ENCODE data around the gene ANKRD63. TPM values are rescaled to one million over a fixed set of nuclear protein-coding genes. Genes with fewer than 3 reads are reported as not detected.

The ANKRD63 gene
- total RNA-seq, 1 experiment from 2014 or later = 1.2 TPM

DNA sequence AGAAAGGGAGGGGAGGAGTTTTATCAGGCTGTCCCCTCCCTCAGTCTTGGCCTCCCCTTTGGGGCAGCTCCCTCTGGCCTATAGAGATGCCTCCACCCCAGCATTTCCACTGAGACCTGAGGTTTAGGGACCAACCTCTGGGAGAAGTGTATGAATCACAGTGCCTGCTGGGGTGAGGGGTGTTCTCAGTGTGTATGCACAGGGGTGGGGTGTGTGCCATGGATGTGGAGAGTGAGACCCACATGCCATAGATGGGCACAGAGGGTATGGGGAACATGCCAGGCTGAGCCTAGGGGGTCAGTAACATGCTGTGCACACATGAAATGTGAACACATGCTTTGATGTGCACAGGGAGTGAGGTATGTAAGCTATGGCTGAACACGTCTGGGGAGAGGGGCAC, 12.4 kb upstream of the ANKRD63 start:
- no peak overlapping the region for H3K4me3 ChIP-seq (ENCODE audit: low read length)
- TF ChIP-seq EZH2phosphoT487 (IDR thresholded peaks at IDR 0.05; ENCODE audit: borderline replicate concordance, low read length) (no peak), EZH2 (IDR thresholded peaks at IDR 0.05; ENCODE audit: low read length, unreplicated experiment) (no peak)
- TF ChIP-seq, protein P1, sequence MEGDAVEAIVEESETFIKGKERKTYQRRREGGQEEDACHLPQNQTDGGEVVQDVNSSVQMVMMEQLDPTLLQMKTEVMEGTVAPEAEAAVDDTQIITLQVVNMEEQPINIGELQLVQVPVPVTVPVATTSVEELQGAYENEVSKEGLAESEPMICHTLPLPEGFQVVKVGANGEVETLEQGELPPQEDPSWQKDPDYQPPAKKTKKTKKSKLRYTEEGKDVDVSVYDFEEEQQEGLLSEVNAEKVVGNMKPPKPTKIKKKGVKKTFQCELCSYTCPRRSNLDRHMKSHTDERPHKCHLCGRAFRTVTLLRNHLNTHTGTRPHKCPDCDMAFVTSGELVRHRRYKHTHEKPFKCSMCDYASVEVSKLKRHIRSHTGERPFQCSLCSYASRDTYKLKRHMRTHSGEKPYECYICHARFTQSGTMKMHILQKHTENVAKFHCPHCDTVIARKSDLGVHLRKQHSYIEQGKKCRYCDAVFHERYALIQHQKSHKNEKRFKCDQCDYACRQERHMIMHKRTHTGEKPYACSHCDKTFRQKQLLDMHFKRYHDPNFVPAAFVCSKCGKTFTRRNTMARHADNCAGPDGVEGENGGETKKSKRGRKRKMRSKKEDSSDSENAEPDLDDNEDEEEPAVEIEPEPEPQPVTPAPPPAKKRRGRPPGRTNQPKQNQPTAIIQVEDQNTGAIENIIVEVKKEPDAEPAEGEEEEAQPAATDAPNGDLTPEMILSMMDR (conservative IDR thresholded peaks at IDR 0.05; ENCODE audit: low read depth, low read length) = no peak
- H3K79me2 ChIP-seq (ENCODE audit: low read length) = no peaks in the 10 kb centered on the region
- H3K9me3 ChIP-seq (ENCODE audit: low read length) = no peaks in the 10 kb centered on the region
- CTCF ChIA-PET = no interaction called here
- no peak overlapping the region for H2AFZ ChIP-seq (ENCODE audit: low read length)
- no peaks in the 10 kb centered on the region; the same call in 1 of the 2 replicates for H3K4me1 ChIP-seq (ENCODE audit: insufficient read depth, low read length)
- ATAC-seq = no peak
- intact Hi-C loops (cut with micrococcal nuclease) = no loop called here
- POLR2A ChIA-PET (ENCODE audit: unreplicated experiment) = no interaction called here
- no peak overlapping the region for H3K4me2 ChIP-seq (ENCODE audit: low read length)
- no peaks in the 10 kb centered on the region for H3K27me3 ChIP-seq (ENCODE audit: low read length)
- H3F3A ChIP-seq (ENCODE audit: low read length, unreplicated experiment) = no peaks in the 10 kb centered on the region
- DNase-seq = no peak
- H3K36me3 ChIP-seq (ENCODE audit: low read depth, low read length) = no peaks in the 10 kb centered on the region
- H3K27ac ChIP-seq (ENCODE audit: low read length) = no peak overlapping the region
- no peak overlapping the region for H3K9ac ChIP-seq (ENCODE audit: low read length)
- no peaks in the 10 kb centered on the region for H3K9me2 ChIP-seq (replicated peaks; ENCODE audit: low read length)
- H4K20me1 ChIP-seq (ENCODE audit: low read length) = no peaks in the 10 kb centered on the region
- no TSS peak for BruUV-seq (replicated peaks)

DNA sequence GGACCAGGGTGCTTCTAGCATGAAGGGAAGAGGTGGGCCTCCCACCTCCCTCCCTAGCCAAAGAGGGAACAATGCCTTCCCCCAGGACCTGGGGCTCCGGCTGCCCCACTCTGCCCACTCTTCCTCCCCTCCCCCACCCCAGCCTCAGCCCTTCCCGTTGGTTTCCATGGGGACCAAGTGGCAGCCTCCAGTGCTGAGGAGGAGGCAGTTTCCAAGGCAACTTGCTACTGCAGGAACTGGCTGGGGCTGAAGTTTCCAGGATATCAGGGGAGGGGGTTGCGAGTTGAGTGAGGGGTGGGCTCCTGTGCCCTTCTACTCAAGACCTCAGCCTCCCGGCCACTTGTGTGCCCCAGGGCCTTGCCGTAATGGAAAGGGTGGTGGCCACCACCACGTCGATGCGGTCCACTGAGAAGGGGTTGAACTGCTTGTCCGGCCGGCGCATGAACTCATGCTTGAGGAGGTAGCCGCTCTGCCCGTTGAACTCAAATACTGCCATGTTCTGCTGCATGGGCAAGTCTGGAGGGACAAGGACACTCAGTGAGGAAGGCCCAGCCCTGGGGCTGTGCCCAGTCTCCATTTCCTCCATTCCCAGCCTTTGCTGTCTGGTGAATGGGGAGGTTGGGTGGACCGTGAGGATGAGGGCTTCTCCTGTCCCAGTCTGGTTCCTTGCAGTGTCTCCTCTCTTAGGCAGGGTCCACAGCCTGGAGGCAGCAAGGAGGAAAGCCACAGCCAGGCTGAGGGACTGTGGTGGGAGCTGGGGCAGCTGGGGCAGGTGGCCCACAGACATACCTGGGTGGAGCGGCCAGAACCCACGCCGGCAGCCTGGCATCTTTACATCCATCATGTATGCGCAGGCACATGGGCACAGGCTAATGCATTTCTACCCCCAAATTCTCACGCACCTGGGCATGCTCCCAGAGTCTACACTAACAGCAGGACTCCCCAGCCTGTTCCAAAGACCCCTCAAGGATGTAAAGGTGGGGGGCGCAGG, 11.3 kb upstream of the ANKRD63 start:
- Histone ChIP-seq H3K4me1 (ENCODE audit: insufficient read depth, low read length) (no peaks in the 10 kb centered on the region; the same call in 1 of the 2 replicates), H3K36me3 (ENCODE audit: low read depth, low read length) (no peaks in the 10 kb centered on the region), H3K9me2 (replicated peaks; ENCODE audit: low read length) (no peaks in the 10 kb centered on the region), H3K4me2 (ENCODE audit: low read length) (no peak overlapping the region), H3K9me3 (ENCODE audit: low read length) (no peaks in the 10 kb centered on the region), H2AFZ (ENCODE audit: low read length) (no peak overlapping the region), H3K79me2 (ENCODE audit: low read length) (no peaks in the 10 kb centered on the region), H3K4me3 (ENCODE audit: low read length) (no peak overlapping the region), H4K20me1 (ENCODE audit: low read length) (no peaks in the 10 kb centered on the region), H3K9ac (ENCODE audit: low read length) (no peak overlapping the region), H3K27ac (ENCODE audit: low read length) (no peak overlapping the region), H3F3A (ENCODE audit: low read length, unreplicated experiment) (no peaks in the 10 kb centered on the region), H3K27me3 (ENCODE audit: low read length) (no peaks in the 10 kb centered on the region)
- DNase-seq (no peak), ATAC-seq (no peak)
- TF ChIP-seq EZH2phosphoT487 (IDR thresholded peaks at IDR 0.05; ENCODE audit: borderline replicate concordance, low read length) = no peak
- TF ChIP-seq EZH2 (IDR thresholded peaks at IDR 0.05; ENCODE audit: low read length, unreplicated experiment) = no peak
- TF ChIP-seq, protein P1 (conservative IDR thresholded peaks at IDR 0.05; ENCODE audit: low read depth, low read length) = no peak
- BruUV-seq (replicated peaks) = no TSS peak
- ChIA-PET CTCF (no interaction called here), POLR2A (ENCODE audit: unreplicated experiment) (no interaction called here)
- intact Hi-C loops (cut with micrococcal nuclease) = no loop called here

DNA sequence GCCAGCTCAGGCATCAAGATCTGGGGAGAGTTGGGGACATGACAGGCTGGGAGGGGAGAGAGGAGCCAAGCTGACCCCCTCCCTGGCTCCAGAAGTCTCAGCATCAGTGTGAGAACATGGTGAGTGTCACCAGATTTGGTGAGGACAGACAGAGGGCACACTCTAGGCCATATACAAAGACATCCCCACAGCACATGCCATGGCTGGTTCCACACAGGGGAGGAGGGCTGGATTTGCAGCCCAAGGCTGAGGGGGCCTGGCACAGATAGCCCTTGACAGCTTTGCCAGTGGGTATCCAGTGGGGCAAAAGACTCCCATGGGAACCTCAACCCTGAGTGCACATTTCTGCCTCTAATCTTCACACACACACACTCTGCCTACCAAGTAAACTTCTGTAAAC, 10.1 kb upstream of the ANKRD63 start:
- TF ChIP-seq EZH2phosphoT487 (IDR thresholded peaks at IDR 0.05; ENCODE audit: borderline replicate concordance, low read length) = no peak
- TF ChIP-seq EZH2 (IDR thresholded peaks at IDR 0.05; ENCODE audit: low read length, unreplicated experiment) = no peak
- TF ChIP-seq, protein P1 (conservative IDR thresholded peaks at IDR 0.05; ENCODE audit: low read depth, low read length) = no peak
- CTCF ChIA-PET = interaction anchor here (0.6 to 0.7 kb wide), 2 partner anchors 9 to 14 kb away, joined by 3 to 5 read pairs; no protein-coding TSS in a partner anchor

More for the DNA sequence above, 10.1 kb upstream of the ANKRD63 start:
- H3K36me3 ChIP-seq (ENCODE audit: low read depth, low read length) = no peaks in the 10 kb centered on the region
- H3K9ac ChIP-seq (ENCODE audit: low read length) = no peak overlapping the region
- no peak overlapping the region for H3K27ac ChIP-seq (ENCODE audit: low read length)
- DNase-seq (no peak), ATAC-seq (no peak)
- no peak overlapping the region for H3K4me2 ChIP-seq (ENCODE audit: low read length)
- H3K27me3 ChIP-seq (ENCODE audit: low read length) = no peaks in the 10 kb centered on the region
- no TSS peak for BruUV-seq (replicated peaks)
- no peak overlapping the region for H3K4me3 ChIP-seq (ENCODE audit: low read length)
- H3F3A ChIP-seq (ENCODE audit: low read length, unreplicated experiment) = no peaks in the 10 kb centered on the region
- no peaks in the 10 kb centered on the region; the same call in 1 of the 2 replicates for H3K4me1 ChIP-seq (ENCODE audit: insufficient read depth, low read length)
- H3K9me3 ChIP-seq (ENCODE audit: low read length) = no peaks in the 10 kb centered on the region
- H3K9me2 ChIP-seq (replicated peaks; ENCODE audit: low read length) = no peaks in the 10 kb centered on the region
- POLR2A ChIA-PET (ENCODE audit: unreplicated experiment) = no interaction called here
- H2AFZ ChIP-seq (ENCODE audit: low read length) = no peak overlapping the region
- no peaks in the 10 kb centered on the region for H3K79me2 ChIP-seq (ENCODE audit: low read length)
- H4K20me1 ChIP-seq (ENCODE audit: low read length) = no peaks in the 10 kb centered on the region
- intact Hi-C loops (cut with micrococcal nuclease) = no loop called here
